Body of pancreas (tissue), 4 donors: ENCODE measurements around the gene WFIKKN1. TPM values are rescaled to one million over a fixed set of nuclear protein-coding genes. Genes with fewer than 3 reads are reported as not detected.
A peak's percentile ranks its signal among the peaks of the same experiment; 100 is the strongest.

Source experiments
- ATAC-seq: fragments of 150-250 bp; one replicate; pipeline ENCODE4 v1.9.1; 2016
- DNase-seq, 4 donors: peaks; one replicate each; pipeline ENCODE4 v3.0.0-alpha.2; 2019
- H3K27ac ChIP-seq, 4 donors: fragments of 200-600 bp; sonication (generic); 1 replicate in 3 of 4; 2 replicates in 1 of 4; pipeline versions ENCODE4 v1.5.1 to v1.6.1; 2016 to 2019; ENCODE audit warnings: mild to moderate bottlenecking in 1 of 4, mixed read lengths in 1 of 4, moderate library complexity in 1 of 4
- H3K27me3 ChIP-seq, 2 donors: fragments of 200-600 bp; sonication (generic); one replicate each; pipeline ENCODE4 v1.6.0; 2016; ENCODE audit warnings: mild to moderate bottlenecking in 1 of 2
- H3K36me3 ChIP-seq, 2 donors: fragments of 200-600 bp; sonication (generic); replicated peaks in 1 of 2; 2 replicates each; pipeline ENCODE4 v1.5.1; 2016; ENCODE audit warnings: low read depth in 2 of 2; ENCODE audit not compliant: insufficient read depth in 1 of 2
- H3K4me1 ChIP-seq: fragments of 200-600 bp; sonication (generic); one replicate; pipeline ENCODE4 v1.6.0; 2016
- H3K4me3 ChIP-seq, 2 donors: fragments of 200-600 bp; sonication (generic); 1 replicate in 1 of 2; 2 replicates in 1 of 2; pipeline ENCODE4 v1.5.1; 2016 to 2019
- H3K9me3 ChIP-seq, 3 donors: fragments of 200-600 bp; sonication (generic); 1 replicate in 2 of 3; 2 replicates in 1 of 3; pipeline ENCODE4 v1.5.1; 2016
- CTCF ChIP-seq, 7 experiments: fragments of 450-650 bp in 4 of 7; fragments of 200-600 bp in 3 of 7; sonication (generic) in 3 of 7; IDR thresholded peaks; one replicate each; pipeline ENCODE4 v1.5.1; 2016 to 2019; ENCODE audit warnings: antibody characterized with exemption in 7 of 7
- POLR2A ChIP-seq, 3 donors: fragments of 450-650 bp; IDR thresholded peaks; one replicate each; pipeline ENCODE4 v1.6.1; 2016; ENCODE audit warnings: antibody characterized with exemption in 3 of 3, mild to moderate bottlenecking in 2 of 3
- WGBS, 2 donors: methylation state at CpG; one replicate each; pipeline ENCODE4 v1.1.5; 2017; 5-methylcytosine and 5-hydroxymethylcytosine counted together
- intact Hi-C: fragments of 100-400 bp; cut with DNase I; formaldehyde crosslinking; loops from one replicate; pipeline ENCODE4 v1.15.1; 2023
- total RNA-seq, 2 donors: library from RNA; depleted of rRNA; stranded (reverse); fragments of >200 nt; gene quantifications; one replicate each; pipeline ENCODE4 v1.1.0, GENCODE V29; 2016

WFIKKN1 gene
- total RNA-seq, 2 donors from 2014 or later = 3.9 to 5.6 TPM

- Histone ChIP-seq H3K4me3 (no peak overlapping the region), H3K27ac (no peak overlapping the region), H3K4me1 (no peaks in the 10 kb centered on the region), H3K36me3 (peaks cover 4 to 7% of the 10 kb centered on the region in 2 donors), H3K9me3 (no peaks in the 10 kb centered on the region), H3K27me3 (no peaks in the 10 kb centered on the region)
- intact Hi-C loops = no loop called here
- ATAC-seq = no peak
- WGBS, 2 donors = 84 to 88% methylated on average over 9 to 10 of the region's 10 CpGs
- TF ChIP-seq CTCF (IDR thresholded peaks at IDR 0.05) (no peak), POLR2A (IDR thresholded peaks at IDR 0.05) (no peak)
- no peak for DNase-seq
These were observed 6.2 kb upstream of the WFIKKN1 start for GRCh38 chr16:624526-625070.

DNA sequence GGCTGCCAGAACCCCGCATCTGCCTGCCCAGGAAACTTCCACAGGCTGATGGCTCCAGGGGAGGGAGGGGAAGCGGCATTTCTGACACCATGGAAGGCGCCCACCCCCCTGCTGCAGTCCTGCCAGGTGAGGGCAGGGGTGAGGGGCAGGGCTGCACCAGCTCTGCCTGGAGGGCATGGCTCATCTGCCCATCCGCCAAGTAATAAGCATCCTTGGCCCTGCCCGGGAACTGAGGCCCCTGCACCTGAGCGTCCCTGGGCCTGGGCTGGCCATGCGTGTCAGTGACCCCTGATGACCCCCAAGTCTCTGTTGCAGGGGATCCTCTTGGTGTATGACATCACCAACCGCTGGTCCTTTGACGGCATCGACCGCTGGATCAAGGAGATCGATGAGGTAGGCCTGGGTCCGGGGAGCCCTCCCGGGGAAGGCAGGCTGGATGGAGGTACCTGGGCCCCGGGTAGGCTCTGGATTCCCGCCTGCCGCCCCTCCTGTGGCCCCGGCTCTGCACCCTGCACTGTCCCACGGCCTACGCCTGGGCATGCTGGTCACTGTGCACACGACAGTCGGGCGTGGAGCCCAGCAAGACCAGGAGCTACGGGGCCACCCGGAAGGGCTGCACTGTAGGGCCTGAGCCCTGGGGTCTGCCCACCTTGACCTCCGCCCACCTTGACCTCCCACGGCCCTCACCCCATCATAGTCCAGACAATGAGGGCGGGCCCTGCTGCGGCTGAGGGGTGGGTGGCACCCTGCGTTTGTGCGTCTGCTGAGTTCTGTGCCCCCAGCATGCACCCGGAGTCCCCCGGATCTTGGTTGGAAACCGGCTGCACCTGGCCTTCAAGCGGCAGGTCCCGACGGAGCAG is 5.4 kb upstream of the WFIKKN1 start:
- DNase-seq (no peak), ATAC-seq (no peak)
- H3K4me1 ChIP-seq = peaks cover 4% of the 10 kb centered on the region
- no peak overlapping the region for H3K4me3 ChIP-seq
- intact Hi-C loops = no loop called here
- H3K9me3 ChIP-seq = no peaks in the 10 kb centered on the region
- WGBS, 2 donors = 93% methylated on average over 3 to 33 of the region's 37 CpGs
- no peaks in the 10 kb centered on the region for H3K27me3 ChIP-seq
- H3K36me3 ChIP-seq = peaks cover 4 to 7% of the 10 kb centered on the region in 2 donors
- H3K27ac ChIP-seq = no peak overlapping the region
- TF ChIP-seq POLR2A (IDR thresholded peaks at IDR 0.05) (no peak), CTCF (IDR thresholded peaks at IDR 0.05) (no peak)

- intact Hi-C loops = no loop called here
- WGBS, 2 donors = 90 to 97% methylated on average over 5 to 28 of the region's 35 CpGs
- Histone ChIP-seq H3K4me3 (no peak overlapping the region), H3K27ac (no peak overlapping the region), H3K27me3 (no peaks in the 10 kb centered on the region), H3K4me1 (peaks cover 12% of the 10 kb centered on the region), H3K36me3 (peaks cover 4 to 7% of the 10 kb centered on the region in 2 donors), H3K9me3 (no peaks in the 10 kb centered on the region)
- DNase-seq (no peak), ATAC-seq (no peak)
- TF ChIP-seq POLR2A (IDR thresholded peaks at IDR 0.05) (no peak), CTCF (IDR thresholded peaks at IDR 0.05) (no peak)
These were observed 4.6 kb upstream of the WFIKKN1 start for GRCh38 chr16:625977-626765.

DNA sequence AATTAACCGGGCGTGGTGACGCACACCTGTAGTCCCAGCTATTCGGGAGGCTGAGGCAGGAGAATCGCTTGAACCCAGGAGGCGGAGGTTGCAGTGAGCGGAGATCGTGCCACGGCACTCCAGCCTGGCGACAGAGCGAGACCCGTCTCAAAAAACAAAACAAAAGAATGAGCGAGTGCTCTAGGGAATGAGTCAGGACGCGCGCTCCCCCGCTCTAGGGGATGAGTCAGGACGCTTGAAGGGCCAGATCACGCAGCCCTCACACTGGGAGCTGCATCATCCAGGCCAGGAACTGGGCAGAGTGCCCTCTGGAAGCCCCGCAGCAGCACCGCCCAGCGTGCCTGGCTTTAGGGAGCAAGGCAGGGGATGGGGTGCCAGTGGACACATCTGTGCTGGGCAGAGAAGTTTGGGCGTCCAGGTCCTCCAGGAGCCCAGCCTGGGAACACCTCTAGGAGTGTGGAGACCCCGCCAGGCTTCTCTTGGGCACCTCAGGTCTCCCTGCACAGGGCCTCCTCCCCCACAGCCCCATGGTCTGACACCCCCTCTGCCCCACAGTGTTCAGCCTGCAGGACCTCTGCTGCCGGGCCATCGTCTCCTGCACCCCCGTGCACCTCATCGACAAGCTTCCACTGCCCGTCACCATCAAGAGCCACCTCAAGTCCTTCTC is 3.9 kb upstream of the WFIKKN1 start:
- H3K27me3 ChIP-seq = no peaks in the 10 kb centered on the region
- WGBS, 2 donors = 96% methylated on average over 24 to 29 of the region's 29 CpGs
- no peak overlapping the region for H3K27ac ChIP-seq
- peaks cover 4 to 7% of the 10 kb centered on the region in 2 donors for H3K36me3 ChIP-seq
- peaks cover 14% of the 10 kb centered on the region for H3K4me1 ChIP-seq
- no peak overlapping the region for H3K4me3 ChIP-seq
- intact Hi-C loops = no loop called here
- no peak for TF ChIP-seq CTCF (IDR thresholded peaks at IDR 0.05)
- no peak for TF ChIP-seq POLR2A (IDR thresholded peaks at IDR 0.05)
- DNase-seq = peak in 2 of 4 donors; percentile 13 to 14
- no peak for ATAC-seq
- no peaks in the 10 kb centered on the region for H3K9me3 ChIP-seq
